Left lung (tissue), 10 donors: ENCODE measurements around the gene AJAP1. TPM values are rescaled to one million over a fixed set of nuclear protein-coding genes. Genes with fewer than 3 reads are reported as not detected.
A peak's percentile ranks its signal among the peaks of the same experiment; 100 is the strongest.

ENCODE experiments used
- ATAC-seq: fragments of 200-7000 bp; cut with Tn5 transposase; one replicate; pipeline ENCODE4 v1.9.1; 2020; ENCODE audit warnings: moderate library complexity
- DNase-seq, 4 donors: peaks; one replicate each; pipeline ENCODE4 v3.0.0-alpha.2; 2013 to 2020
- H3K27ac ChIP-seq, 2 donors: fragments of 200-600 bp; sonication (generic) in 1 of 2; one replicate each; pipeline versions ENCODE4 v1.5.0 to v1.8.0; 2020 to 2021
- H3K27me3 ChIP-seq, 2 donors: fragments of 200-600 bp; sonication (generic) in 1 of 2; one replicate each; pipeline versions ENCODE4 v1.5.0 to v1.8.0; 2020 to 2021
- H3K36me3 ChIP-seq, 2 donors: fragments of 200-600 bp; sonication (generic) in 1 of 2; one replicate each; pipeline versions ENCODE4 v1.5.0 to v1.8.0; 2020 to 2021
- H3K4me1 ChIP-seq, 2 donors: fragments of 200-600 bp; one replicate each; pipeline ENCODE4 v1.8.0; 2021
- H3K4me3 ChIP-seq, 2 donors: fragments of 200-600 bp; sonication (generic) in 1 of 2; one replicate each; pipeline versions ENCODE4 v1.5.0 to v1.8.0; 2020 to 2021; ENCODE audit warnings: mild to moderate bottlenecking in 1 of 2
- H3K9me3 ChIP-seq, 2 donors: fragments of 200-600 bp; sonication (generic) in 1 of 2; one replicate each; pipeline versions ENCODE4 v1.5.0 to v1.8.0; 2020 to 2021
- CTCF ChIP-seq, 2 donors: fragments of 200-600 bp; sonication (generic) in 1 of 2; IDR thresholded peaks; one replicate each; pipeline versions ENCODE4 v1.5.0 to v1.8.0; 2021; ENCODE audit warnings: antibody characterized with exemption in 2 of 2
- intact Hi-C, 2 donors: fragments of 100-400 bp; cut with DNase I; formaldehyde crosslinking; loops; one replicate each; pipeline versions ENCODE4 v1.11.2 to v1.14.2; 2022
- polyA plus RNA-seq, 6 donors: library from polyadenylated mRNA; unstranded; fragments of 120-200 nt; gene quantifications; one replicate each; pipeline ENCODE4 v1.2.1, GENCODE V29; 2013; ENCODE audit not compliant: insufficient read length in 6 of 6
- total RNA-seq, 2 donors: library from RNA; stranded (reverse); fragmentation: NEBNext Ultra II Directional; extraction: Animal tissue kit (Norgen Biotek cat#: 25700); gene quantifications; one replicate each; pipeline ENCODE4 v1.2.1, GENCODE V29; 2021
- donor health status: DM: no; HTN: yes; CAD: no.
- donor health status: DM: no; HTN: no; CAD: no.

AJAP1 gene
- total and polyA plus RNA-seq, 8 donors, result 0.06 to 0.79 (median 0.20) TPM

GRCh38 chr1:4729090-4729471, 74.7 kb downstream of the AJAP1 start:
- no peaks in the 10 kb centered on the region for H3K36me3 ChIP-seq
- no peak for ATAC-seq
- peaks cover 0 to 53% of the 10 kb centered on the region in 2 donors for H3K27me3 ChIP-seq
- intact Hi-C loops, result no loop called here
- H3K4me3 ChIP-seq, result no peak overlapping the region
- no peaks in the 10 kb centered on the region for H3K9me3 ChIP-seq
- no peaks in the 10 kb centered on the region for H3K4me1 ChIP-seq
- TF ChIP-seq CTCF (IDR thresholded peaks at IDR 0.05), result no peak
- no peak overlapping the region for H3K27ac ChIP-seq
- DNase-seq, result peak in 1 of 4 donors; percentile 70

- no peak for ATAC-seq
Observed at GRCh38 chr1:4730078-4730477, 75.7 kb downstream of the AJAP1 start.

GRCh38 chr1:4733446-4734177, 79.2 kb downstream of the AJAP1 start:
- ATAC-seq (no peak), DNase-seq (peak in 1 of 4 donors; percentile 64)
- no peak overlapping the region for H3K4me3 ChIP-seq
- intact Hi-C loops, result no loop called here
- H3K9me3 ChIP-seq, result no peaks in the 10 kb centered on the region
- H3K36me3 ChIP-seq, result no peaks in the 10 kb centered on the region
- H3K27me3 ChIP-seq, result peaks cover 0 to 78% of the 10 kb centered on the region in 2 donors
- no peak for TF ChIP-seq CTCF (IDR thresholded peaks at IDR 0.05)
- no peaks in the 10 kb centered on the region for H3K4me1 ChIP-seq
- no peak overlapping the region for H3K27ac ChIP-seq

More at GRCh38 chr1:4730078-4730477, 75.7 kb downstream of the AJAP1 start:
- Histone ChIP-seq H3K36me3 (no peaks in the 10 kb centered on the region), H3K27me3 (peaks cover 0 to 63% of the 10 kb centered on the region in 2 donors), H3K4me1 (no peaks in the 10 kb centered on the region), H3K9me3 (no peaks in the 10 kb centered on the region), H3K4me3 (no peak overlapping the region), H3K27ac (no peak overlapping the region)
- no peak for TF ChIP-seq CTCF (IDR thresholded peaks at IDR 0.05)
- DNase-seq, result peak in 1 of 4 donors; percentile 14
- intact Hi-C loops, result no loop called here

GRCh38 chr1:4734219-4734618, 79.8 kb downstream of the AJAP1 start:
- H3K9me3 ChIP-seq, result no peaks in the 10 kb centered on the region
- intact Hi-C loops, result no loop called here

More at GRCh38 chr1:4734219-4734618, 79.8 kb downstream of the AJAP1 start:
- DNase-seq (peak in 1 of 4 donors; percentile 13), ATAC-seq (no peak)
- Histone ChIP-seq H3K4me1 (no peaks in the 10 kb centered on the region), H3K36me3 (no peaks in the 10 kb centered on the region), H3K27me3 (peaks cover 0 to 84% of the 10 kb centered on the region in 2 donors), H3K4me3 (no peak overlapping the region), H3K27ac (no peak overlapping the region)
- no peak for TF ChIP-seq CTCF (IDR thresholded peaks at IDR 0.05)
